ENCODE data around the gene RARS1. TPM values are rescaled to one million over a fixed set of nuclear protein-coding genes. Genes with fewer than 3 reads are reported as not detected.
A peak's percentile ranks its signal among the peaks of the same experiment; 100 is the strongest.
"Not testable (repeated sequence)": the region's sequence is repeated elsewhere in the genome, so short reads cannot be mapped to it uniquely, and the experiment has no call there.

RARS1 gene
- total RNA-seq, 5 donors from 2014 or later (not counting 1 experiment from before 2014, with no cell fraction given) = 57.6 to 84.8 (median 62.6) TPM

DNA sequence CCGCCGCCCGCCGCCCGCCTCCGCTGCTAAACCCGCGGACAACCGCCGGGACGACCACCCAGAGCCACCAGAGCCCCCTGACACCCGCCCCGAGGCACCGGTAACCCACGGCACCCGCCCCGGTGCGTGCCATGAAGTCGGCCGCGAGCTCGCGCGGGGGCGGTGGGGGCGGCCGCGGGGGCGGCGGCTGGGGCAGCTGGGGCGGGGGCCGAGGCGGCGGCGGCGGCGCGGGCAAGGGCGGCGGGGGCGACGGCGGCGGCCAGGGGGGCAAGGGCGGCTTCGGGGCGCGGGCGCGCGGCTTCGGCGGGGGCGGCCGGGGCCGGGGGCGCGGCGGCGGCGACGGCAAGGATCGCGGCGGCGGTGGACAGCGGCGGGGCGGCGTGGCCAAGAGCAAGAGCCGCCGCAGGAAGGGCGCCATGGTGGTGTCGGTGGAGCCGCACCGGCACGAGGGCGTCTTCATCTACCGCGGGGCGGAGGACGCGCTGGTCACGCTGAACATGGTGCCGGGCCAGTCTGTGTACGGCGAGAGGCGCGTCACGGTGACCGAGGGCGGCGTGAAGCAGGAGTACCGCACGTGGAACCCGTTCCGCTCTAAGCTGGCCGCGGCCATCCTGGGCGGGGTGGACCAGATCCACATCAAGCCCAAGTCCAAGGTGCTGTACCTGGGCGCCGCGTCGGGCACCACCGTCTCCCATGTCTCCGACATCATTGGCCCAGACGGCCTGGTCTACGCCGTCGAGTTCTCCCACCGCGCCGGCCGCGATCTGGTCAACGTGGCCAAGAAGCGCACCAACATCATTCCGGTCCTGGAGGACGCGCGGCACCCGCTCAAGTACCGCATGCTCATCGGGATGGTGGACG lies 43.3 kb downstream of the RARS1 start:
- Mint-ChIP-seq H3K27me3 (peaks cover 32 to 49% of the 10 kb centered on the region in 2 donors), H3K4me3 (peak overlapping the region; percentile 57 to 78 (median 60)), H3K27ac (no peak overlapping the region), H3K9me3 (no peaks in the 10 kb centered on the region), H3K4me1 (peaks cover 12 to 13% (median 13%) of the 10 kb centered on the region in 3 donors), H3K36me3 (no peaks in the 10 kb centered on the region)
- no peak overlapping the region for H3K27ac ChIP-seq (ENCODE audit: low read length)
- DNase-seq (no peak), ATAC-seq (replicated peaks in 1 of 4) (peak in 1 of 4 experiments; percentile 24)
- H3K27me3 ChIP-seq (replicated peaks in 1 of 2; ENCODE audit: control insufficient read depth in 2 of 2, extremely low read depth in 1 of 2, insufficient read depth in 2 of 2, low read length in 1 of 2) = peaks cover 7 to 41% of the 10 kb centered on the region in 2 experiments
- POLR2A ChIA-PET = no interaction called here
- peak overlapping the region in 1 of 2 donors; percentile 29 for H3K4me3 ChIP-seq (ENCODE audit: control insufficient read depth in 1 of 2, extremely low read depth in 1 of 2, low read length in 1 of 2)
- peaks cover 0 to 9% of the 10 kb centered on the region in 2 experiments for H3K4me1 ChIP-seq (ENCODE audit: control insufficient read depth in 1 of 2, extremely low read depth in 1 of 2, insufficient read depth in 2 of 2, low read length in 2 of 2)
- no peaks in the 10 kb centered on the region for H3K9me3 ChIP-seq
- H3K36me3 ChIP-seq (ENCODE audit: control insufficient read depth in 2 of 2, extremely low read depth in 1 of 2, insufficient read depth in 1 of 2, low read length in 1 of 2) = no peaks in the 10 kb centered on the region
- 19% methylated on average over 109 of the region's 125 CpGs for WGBS (ENCODE audit: insufficient coverage)
- CTCF ChIA-PET = interaction anchor here in 1 of 2 donors (0.7 kb wide), 1 partner anchor 20 kb away, joined by 4 read pairs; no protein-coding TSS in a partner anchor

DNA sequence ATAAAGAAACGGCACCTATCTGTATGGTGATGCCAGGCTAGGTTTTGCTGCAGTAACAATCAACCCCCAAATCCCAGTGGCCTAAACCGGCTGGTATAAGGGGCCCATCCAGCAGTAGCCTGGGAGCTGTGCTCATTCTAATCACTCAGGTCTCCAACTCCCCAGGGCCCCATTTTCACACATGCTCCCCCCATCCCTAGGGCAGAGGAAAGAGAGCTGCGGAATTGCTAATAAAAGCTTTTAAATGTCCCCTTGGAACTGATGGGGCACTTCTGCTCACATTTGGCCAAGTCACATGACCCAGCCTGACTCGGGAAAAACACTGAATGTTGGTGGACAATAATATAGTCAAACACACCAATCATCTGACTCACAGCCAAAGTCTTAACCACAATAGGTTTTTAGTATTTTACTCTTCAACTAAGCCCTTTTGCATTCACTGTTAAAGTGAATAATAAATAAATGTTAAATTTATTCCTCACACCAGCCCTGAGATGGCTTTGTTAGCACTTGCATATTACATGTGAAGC lies 44.4 kb downstream of the RARS1 start:
- peaks cover 12 to 13% (median 13%) of the 10 kb centered on the region in 3 donors for H3K4me1 Mint-ChIP-seq
- DNase-seq (no peak), ATAC-seq (replicated peaks in 1 of 4) (no peak)
- no peaks in the 10 kb centered on the region for H3K36me3 ChIP-seq (ENCODE audit: control insufficient read depth in 2 of 2, extremely low read depth in 1 of 2, insufficient read depth in 1 of 2, low read length in 1 of 2)
- H3K4me1 ChIP-seq (ENCODE audit: control insufficient read depth in 1 of 2, extremely low read depth in 1 of 2, insufficient read depth in 2 of 2, low read length in 2 of 2) = peaks cover 0 to 9% of the 10 kb centered on the region in 2 experiments
- H3K27me3 Mint-ChIP-seq = peaks cover 32 to 49% of the 10 kb centered on the region in 2 donors
- CTCF ChIA-PET = no interaction called here
- WGBS (ENCODE audit: insufficient coverage) = 100% methylated on average over 1 of the region's 4 CpGs
- no peaks in the 10 kb centered on the region for H3K9me3 Mint-ChIP-seq
- peaks cover 7 to 41% of the 10 kb centered on the region in 2 experiments for H3K27me3 ChIP-seq (replicated peaks in 1 of 2; ENCODE audit: control insufficient read depth in 2 of 2, extremely low read depth in 1 of 2, insufficient read depth in 2 of 2, low read length in 1 of 2)
- POLR2A ChIA-PET = no interaction called here
- H3K36me3 Mint-ChIP-seq = no peaks in the 10 kb centered on the region
- H3K27ac ChIP-seq (ENCODE audit: low read length) = no peak overlapping the region
- peak overlapping the region; percentile 40 to 76 (median 60) for H3K4me3 Mint-ChIP-seq
- no peak overlapping the region for H3K4me3 ChIP-seq (ENCODE audit: control insufficient read depth in 1 of 2, extremely low read depth in 1 of 2, low read length in 1 of 2)
- H3K9me3 ChIP-seq = no peaks in the 10 kb centered on the region
- H3K27ac Mint-ChIP-seq = no peak overlapping the region

DNA sequence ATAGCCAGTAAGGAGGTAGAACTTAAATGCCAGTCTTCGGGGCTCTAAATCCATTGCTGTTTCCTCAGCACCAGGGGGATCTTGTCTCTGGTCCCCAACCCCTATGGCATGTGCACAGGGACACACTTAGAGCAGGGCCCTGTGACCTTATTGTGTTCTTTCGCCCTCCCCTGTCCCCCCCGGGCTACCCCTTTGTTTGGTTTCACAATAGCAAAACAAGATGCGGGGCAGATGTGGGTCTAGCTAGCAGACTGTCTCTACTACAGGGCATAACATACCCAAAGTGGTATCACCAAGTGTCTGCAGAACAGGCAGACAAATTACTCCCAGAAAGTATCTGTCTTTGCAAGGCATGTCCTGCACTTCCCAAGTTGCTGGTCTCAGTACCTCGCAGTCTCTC lies 44.9 kb downstream of the RARS1 start:
- Mint-ChIP-seq H3K27me3 (peaks cover 32 to 49% of the 10 kb centered on the region in 2 donors), H3K4me1 (peaks cover 12 to 13% (median 13%) of the 10 kb centered on the region in 3 donors), H3K27ac (no peak overlapping the region), H3K9me3 (no peaks in the 10 kb centered on the region), H3K4me3 (no peak overlapping the region), H3K36me3 (no peaks in the 10 kb centered on the region)
- H3K9me3 ChIP-seq = no peaks in the 10 kb centered on the region
- no peak overlapping the region for H3K27ac ChIP-seq (ENCODE audit: low read length)
- WGBS (ENCODE audit: insufficient coverage) = 87% methylated on average over 4 of the region's 5 CpGs
- DNase-seq = no peak
- POLR2A ChIA-PET = no interaction called here
- peaks cover 0 to 9% of the 10 kb centered on the region in 2 experiments for H3K4me1 ChIP-seq (ENCODE audit: control insufficient read depth in 1 of 2, extremely low read depth in 1 of 2, insufficient read depth in 2 of 2, low read length in 2 of 2)
- ATAC-seq (replicated peaks in 1 of 4) = no peak
- H3K4me3 ChIP-seq (ENCODE audit: control insufficient read depth in 1 of 2, extremely low read depth in 1 of 2, low read length in 1 of 2) = no peak overlapping the region
- H3K36me3 ChIP-seq (ENCODE audit: control insufficient read depth in 2 of 2, extremely low read depth in 1 of 2, insufficient read depth in 1 of 2, low read length in 1 of 2) = no peaks in the 10 kb centered on the region
- H3K27me3 ChIP-seq (replicated peaks in 1 of 2; ENCODE audit: control insufficient read depth in 2 of 2, extremely low read depth in 1 of 2, insufficient read depth in 2 of 2, low read length in 1 of 2) = peaks cover 7 to 41% of the 10 kb centered on the region in 2 experiments
- CTCF ChIA-PET = no interaction called here

DNA sequence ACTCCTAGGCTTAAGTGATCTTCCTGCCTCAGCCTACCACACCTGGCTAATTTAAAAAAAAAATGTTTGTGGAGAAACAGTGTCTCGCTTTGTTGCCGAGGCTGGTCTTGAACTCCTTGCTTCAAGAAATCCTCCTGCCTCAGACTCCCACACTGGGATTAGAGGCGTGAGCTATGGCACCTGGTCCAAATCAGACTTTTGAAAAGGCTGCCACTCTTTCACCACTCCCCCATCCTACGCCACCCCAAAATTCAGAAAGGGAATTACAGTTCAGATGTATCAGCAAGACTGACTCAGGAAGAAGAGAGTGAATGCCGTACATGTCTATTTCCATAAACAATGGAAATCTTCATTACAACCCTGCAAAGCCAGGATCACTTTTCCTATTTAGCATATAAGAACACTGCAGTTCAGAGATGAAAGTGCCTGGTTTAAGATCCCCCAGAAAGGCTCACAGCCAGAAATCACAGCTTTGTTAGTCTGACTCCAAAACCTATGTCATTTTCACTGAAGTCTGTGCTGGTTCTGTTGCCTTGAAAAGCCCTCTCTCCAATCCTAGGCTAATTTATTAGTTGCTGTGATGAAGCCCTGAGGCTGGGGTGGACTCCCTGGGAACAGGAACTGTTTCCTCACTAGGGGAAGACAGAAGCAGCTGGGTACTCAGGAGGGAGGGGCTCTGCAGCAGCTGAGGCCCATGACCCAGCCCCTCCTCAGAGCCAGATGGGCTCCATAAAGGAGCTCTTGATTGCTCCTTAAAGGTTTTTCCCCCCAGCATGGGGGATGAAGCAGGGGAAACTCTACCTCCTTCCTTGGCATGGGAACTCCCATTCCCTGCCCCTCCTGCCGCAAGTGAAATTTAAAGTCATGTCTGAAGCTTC lies 46.0 kb downstream of the RARS1 start:
- 100% methylated on average over 1 of the region's 6 CpGs for WGBS (ENCODE audit: insufficient coverage)
- H3K9me3 ChIP-seq = no peaks in the 10 kb centered on the region
- no peak overlapping the region for H3K4me3 ChIP-seq (ENCODE audit: control insufficient read depth in 1 of 2, extremely low read depth in 1 of 2, low read length in 1 of 2)
- no peak overlapping the region for H3K27ac ChIP-seq (ENCODE audit: low read length)
- CTCF ChIA-PET = no interaction called here
- POLR2A ChIA-PET = no interaction called here
- no peaks in the 10 kb centered on the region for H3K9me3 Mint-ChIP-seq
- peaks cover 32 to 49% of the 10 kb centered on the region in 2 donors for H3K27me3 Mint-ChIP-seq
- peaks cover 12 to 13% (median 13%) of the 10 kb centered on the region in 3 donors for H3K4me1 Mint-ChIP-seq
- H3K36me3 Mint-ChIP-seq = no peaks in the 10 kb centered on the region
- ATAC-seq (replicated peaks in 1 of 4) (no peak), DNase-seq (no peak)
- H3K36me3 ChIP-seq (ENCODE audit: control insufficient read depth in 2 of 2, extremely low read depth in 1 of 2, insufficient read depth in 1 of 2, low read length in 1 of 2) = no peaks in the 10 kb centered on the region
- no peak overlapping the region for H3K27ac Mint-ChIP-seq
- H3K4me3 Mint-ChIP-seq = no peak overlapping the region
- H3K4me1 ChIP-seq (ENCODE audit: control insufficient read depth in 1 of 2, extremely low read depth in 1 of 2, insufficient read depth in 2 of 2, low read length in 2 of 2) = peaks cover 0 to 9% of the 10 kb centered on the region in 2 experiments
- peaks cover 7 to 41% of the 10 kb centered on the region in 2 experiments for H3K27me3 ChIP-seq (replicated peaks in 1 of 2; ENCODE audit: control insufficient read depth in 2 of 2, extremely low read depth in 1 of 2, insufficient read depth in 2 of 2, low read length in 1 of 2)

DNA sequence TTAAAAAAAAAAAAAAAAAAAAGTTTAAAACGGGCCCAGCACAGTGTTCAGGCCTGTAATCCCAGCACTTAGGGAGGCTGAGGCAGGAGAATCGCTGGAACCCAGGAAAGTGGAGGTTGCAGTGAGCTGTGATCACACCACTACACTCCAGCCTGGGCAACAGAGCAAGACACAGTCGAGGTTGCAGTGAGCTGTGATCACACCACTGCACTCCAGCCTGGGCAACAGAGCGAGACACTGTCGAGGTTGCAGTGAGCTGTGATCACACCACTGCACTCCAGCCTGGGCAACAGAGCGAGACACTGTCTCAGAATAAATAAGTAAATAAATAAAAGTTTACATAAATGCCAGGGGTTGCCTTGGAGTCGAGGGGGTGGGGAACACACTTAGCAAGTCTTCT lies 48.1 kb downstream of the RARS1 start:
- H3K4me1 Mint-ChIP-seq = not testable (repeated sequence)
- CTCF ChIA-PET = interaction anchor here in 1 of 2 donors (0.8 kb wide), 1 partner anchor 47 kb away, joined by 9 read pairs; no protein-coding TSS in a partner anchor

DNA sequence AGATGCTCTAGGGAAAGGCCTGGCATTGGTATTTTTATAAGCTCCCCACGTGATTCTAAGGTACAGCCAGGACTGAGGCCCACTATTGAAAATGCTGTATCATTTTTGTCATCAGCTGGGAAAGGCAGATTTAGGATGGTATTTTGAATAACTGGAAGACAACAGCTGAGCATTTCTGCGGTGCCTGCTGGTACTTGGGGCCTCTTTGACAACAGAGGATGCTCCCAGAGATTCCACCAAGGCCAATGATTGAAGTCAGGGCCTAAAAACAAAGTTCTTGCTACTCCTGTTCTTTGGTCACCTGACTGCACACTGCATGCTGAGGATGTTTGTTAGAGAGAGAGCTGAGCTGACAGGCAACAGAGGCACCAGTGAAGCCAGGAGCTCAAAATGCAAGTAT lies 50.9 kb downstream of the RARS1 start:
- no peak for ATAC-seq (replicated peaks in 1 of 4)
- Mint-ChIP-seq H3K9me3 (no peaks in the 10 kb centered on the region), H3K36me3 (no peaks in the 10 kb centered on the region), H3K4me1 (no peaks in the 10 kb centered on the region), H3K27me3 (peaks cover 12 to 14% of the 10 kb centered on the region in 2 donors), H3K27ac (no peak overlapping the region), H3K4me3 (no peak overlapping the region)
- Histone ChIP-seq H3K4me1 (ENCODE audit: control insufficient read depth in 1 of 2, extremely low read depth in 1 of 2, insufficient read depth in 2 of 2, low read length in 2 of 2) (no peaks in the 10 kb centered on the region), H3K9me3 (no peaks in the 10 kb centered on the region), H3K27ac (ENCODE audit: low read length) (no peak overlapping the region), H3K36me3 (ENCODE audit: control insufficient read depth in 2 of 2, extremely low read depth in 1 of 2, insufficient read depth in 1 of 2, low read length in 1 of 2) (no peaks in the 10 kb centered on the region), H3K27me3 (replicated peaks in 1 of 2; ENCODE audit: control insufficient read depth in 2 of 2, extremely low read depth in 1 of 2, insufficient read depth in 2 of 2, low read length in 1 of 2) (peaks cover 2 to 12% of the 10 kb centered on the region in 2 experiments), H3K4me3 (ENCODE audit: control insufficient read depth in 1 of 2, extremely low read depth in 1 of 2, low read length in 1 of 2) (no peak overlapping the region)
- WGBS (ENCODE audit: insufficient coverage) = 49% methylated on average over 2 of the region's 2 CpGs
- POLR2A ChIA-PET = no interaction called here
- DNase-seq = no peak
- CTCF ChIA-PET = no interaction called here

More for the DNA sequence above, 48.1 kb downstream of the RARS1 start:
- POLR2A ChIA-PET = interaction anchor here in 1 of 2 donors (0.7 kb wide), 1 partner anchor 854 kb away, joined by 4 read pairs; no protein-coding TSS in a partner anchor
- H3K9me3 ChIP-seq; H3K9me3 Mint-ChIP-seq; H3K27ac Mint-ChIP-seq; ATAC-seq (replicated peaks in 1 of 4); H3K4me1 ChIP-seq (ENCODE audit: control insufficient read depth in 1 of 2, extremely low read depth in 1 of 2, insufficient read depth in 2 of 2, low read length in 2 of 2); H3K4me3 ChIP-seq (ENCODE audit: control insufficient read depth in 1 of 2, extremely low read depth in 1 of 2, low read length in 1 of 2); H3K4me3 Mint-ChIP-seq; H3K36me3 ChIP-seq (ENCODE audit: control insufficient read depth in 2 of 2, extremely low read depth in 1 of 2, insufficient read depth in 1 of 2, low read length in 1 of 2); H3K27ac ChIP-seq (ENCODE audit: low read length); DNase-seq; H3K36me3 Mint-ChIP-seq: not testable (repeated sequence)
- 63% methylated on average over 3 of the region's 7 CpGs for WGBS (ENCODE audit: insufficient coverage)
- peaks cover 5 to 31% of the 10 kb centered on the region in 2 experiments for H3K27me3 ChIP-seq (replicated peaks in 1 of 2; ENCODE audit: control insufficient read depth in 2 of 2, extremely low read depth in 1 of 2, insufficient read depth in 2 of 2, low read length in 1 of 2)
- peaks cover 28 to 35% of the 10 kb centered on the region in 2 donors for H3K27me3 Mint-ChIP-seq

All from T-cell (primary cell).